Measurements from ENCODE around the gene FDXR.
"Not testable (repeated sequence)": the region's sequence is repeated elsewhere in the genome, so short reads cannot be mapped to it uniquely, and the experiment has no call there.

Gene FDXR

GRCh38 chr17:74871356-74872076 lies 1.3 kb downstream of the FDXR start:
- no peak for DNase-seq (ENCODE audit: low spot score)

GRCh38 chr17:74870512-74870911 lies 2.3 kb downstream of the FDXR start:
- no peak for DNase-seq (ENCODE audit: low spot score)

- DNase-seq (ENCODE audit: low spot score): not testable (repeated sequence)
These were observed 2.8 kb downstream of the FDXR start for GRCh38 chr17:74870028-74870427.

- no peak for DNase-seq (ENCODE audit: low spot score)
These were observed 3.9 kb downstream of the FDXR start for GRCh38 chr17:74868908-74869255.

- no peak for DNase-seq (ENCODE audit: low spot score)
These were observed 4.4 kb downstream of the FDXR start for GRCh38 chr17:74868251-74868907.

GRCh38 chr17:74866198-74866835 lies 6.5 kb downstream of the FDXR start:
- no peak for DNase-seq (ENCODE audit: low spot score)

GRCh38 chr17:74865504-74866197 lies 7.1 kb downstream of the FDXR start:
- DNase-seq (ENCODE audit: low spot score): no peak

GRCh38 chr17:74864866-74865395 lies 7.9 kb downstream of the FDXR start:
- peak; percentile 78 for DNase-seq (ENCODE audit: low spot score)

- DNase-seq (ENCODE audit: low spot score): no peak
These were observed 8.4 kb downstream of the FDXR start for GRCh38 chr17:74864297-74864865.

- no peak for DNase-seq (ENCODE audit: low spot score)
These were observed 9.1 kb downstream of the FDXR start for GRCh38 chr17:74863420-74864296.

GRCh38 chr17:74862919-74863318 lies 9.9 kb downstream of the FDXR start:
- DNase-seq (ENCODE audit: low spot score): no peak

GRCh38 chr17:74862108-74862901 lies 10.5 kb downstream of the FDXR start:
- DNase-seq (ENCODE audit: low spot score): peak; percentile 30

- no peak for DNase-seq (ENCODE audit: low spot score)
These were observed 11.1 kb downstream of the FDXR start for GRCh38 chr17:74861662-74862107.

- DNase-seq (ENCODE audit: low spot score): no peak
These were observed 11.7 kb downstream of the FDXR start for GRCh38 chr17:74860872-74861661.

- no peak for DNase-seq (ENCODE audit: low spot score)
These were observed 12.4 kb downstream of the FDXR start for GRCh38 chr17:74860229-74860871.

GRCh38 chr17:74859459-74860228 lies 13.2 kb downstream of the FDXR start, which contains the start of gene GRIN2C:
Gene GRIN2C (minus strand): TSS chr17:74859885. CDS start chr17:74855092, 4,793 bp downstream.
- no peak for DNase-seq (ENCODE audit: low spot score)

- no peak for DNase-seq (ENCODE audit: low spot score)
These were observed 13.9 kb downstream of the FDXR start for GRCh38 chr17:74858672-74859458.

Measured in COLO829 (cell line).